Glutamatergic neuron (in vitro differentiated cells): ENCODE results near the gene TIMM10B. TPM values are rescaled to one million over a fixed set of nuclear protein-coding genes. Genes with fewer than 3 reads are reported as not detected.
"Not testable (repeated sequence)": the region's sequence is repeated elsewhere in the genome, so short reads cannot be mapped to it uniquely, and the experiment has no call there.

ENCODE experiments used
- DNase-seq: peaks from one replicate; pipeline ENCODE4 v3.0.0; 2022
- H3K27ac Mint-ChIP-seq: one replicate; pipeline ENCODE4 v1.8.0; 2020; ENCODE audit warnings: mild to moderate bottlenecking, mixed read lengths, inconsistent platforms; ENCODE audit not compliant: unreplicated experiment
- H3K27me3 Mint-ChIP-seq: one replicate; pipeline ENCODE4 v1.8.0; 2020; ENCODE audit warnings: mild to moderate bottlenecking, moderate library complexity, mixed read lengths, inconsistent platforms; ENCODE audit not compliant: unreplicated experiment
- H3K36me3 Mint-ChIP-seq: one replicate; pipeline ENCODE4 v1.8.0; 2020; ENCODE audit warnings: mild to moderate bottlenecking, mixed read lengths, inconsistent platforms; ENCODE audit not compliant: unreplicated experiment
- H3K4me1 Mint-ChIP-seq: one replicate; pipeline ENCODE4 v1.8.0; 2020; ENCODE audit warnings: mild to moderate bottlenecking, low read depth, mixed read lengths, inconsistent platforms; ENCODE audit not compliant: unreplicated experiment
- H3K4me3 Mint-ChIP-seq: one replicate; pipeline ENCODE4 v1.8.0; 2020; ENCODE audit warnings: mild to moderate bottlenecking, mixed read lengths, inconsistent platforms; ENCODE audit not compliant: unreplicated experiment
- H3K9me3 Mint-ChIP-seq: one replicate; pipeline ENCODE4 v1.8.0; 2020; ENCODE audit warnings: mild to moderate bottlenecking, moderate library complexity, mixed read lengths, inconsistent platforms; ENCODE audit not compliant: unreplicated experiment
- total RNA-seq: library from RNA; stranded (reverse); fragmentation: NEBNext Ultra II Directional; extraction: Animal tissue kit (Norgen Biotek cat#: 25700); gene quantifications from one replicate; pipeline ENCODE4 v1.2.1, GENCODE V29; 2021; ENCODE audit not compliant: unreplicated experiment
- TF ChIP-seq, protein P1 (sequence below): fragments of 200-600 bp; sonication (generic); IDR thresholded peaks from one replicate; pipeline ENCODE4 v1.5.0; 2021; ENCODE audit not compliant: partially characterized antibody, unreplicated experiment

Gene TIMM10B
- total RNA-seq, 1 donor from 2014 or later, result 35.9 TPM

DNA sequence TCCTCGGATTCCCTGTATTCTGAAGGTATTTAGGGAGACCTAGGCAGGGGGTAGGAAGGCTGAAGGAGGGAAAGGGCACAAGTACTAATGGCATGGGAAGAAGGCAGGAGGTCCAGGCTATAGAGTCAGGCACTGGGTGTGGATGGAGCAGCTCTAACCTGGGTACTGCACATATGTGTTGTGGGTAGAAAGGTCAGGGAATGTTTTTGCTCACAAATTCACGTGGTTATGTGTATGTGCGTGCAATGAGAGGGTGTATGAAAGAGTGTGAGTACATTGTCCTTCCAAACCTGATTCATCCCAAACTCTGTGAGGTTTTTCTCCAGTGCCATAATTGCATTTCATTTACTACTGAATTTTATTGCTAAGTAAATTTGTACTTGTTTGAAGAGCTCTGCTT lies 39.0 kb downstream of the TIMM10B start:
- Mint-ChIP-seq H3K4me1 (no peaks in the 10 kb centered on the region), H3K36me3 (no peaks in the 10 kb centered on the region), H3K27me3 (peaks cover 1% of the 10 kb centered on the region), H3K4me3 (no peak overlapping the region), H3K27ac (no peak overlapping the region), H3K9me3 (no peaks in the 10 kb centered on the region)
- TF ChIP-seq, protein P1, sequence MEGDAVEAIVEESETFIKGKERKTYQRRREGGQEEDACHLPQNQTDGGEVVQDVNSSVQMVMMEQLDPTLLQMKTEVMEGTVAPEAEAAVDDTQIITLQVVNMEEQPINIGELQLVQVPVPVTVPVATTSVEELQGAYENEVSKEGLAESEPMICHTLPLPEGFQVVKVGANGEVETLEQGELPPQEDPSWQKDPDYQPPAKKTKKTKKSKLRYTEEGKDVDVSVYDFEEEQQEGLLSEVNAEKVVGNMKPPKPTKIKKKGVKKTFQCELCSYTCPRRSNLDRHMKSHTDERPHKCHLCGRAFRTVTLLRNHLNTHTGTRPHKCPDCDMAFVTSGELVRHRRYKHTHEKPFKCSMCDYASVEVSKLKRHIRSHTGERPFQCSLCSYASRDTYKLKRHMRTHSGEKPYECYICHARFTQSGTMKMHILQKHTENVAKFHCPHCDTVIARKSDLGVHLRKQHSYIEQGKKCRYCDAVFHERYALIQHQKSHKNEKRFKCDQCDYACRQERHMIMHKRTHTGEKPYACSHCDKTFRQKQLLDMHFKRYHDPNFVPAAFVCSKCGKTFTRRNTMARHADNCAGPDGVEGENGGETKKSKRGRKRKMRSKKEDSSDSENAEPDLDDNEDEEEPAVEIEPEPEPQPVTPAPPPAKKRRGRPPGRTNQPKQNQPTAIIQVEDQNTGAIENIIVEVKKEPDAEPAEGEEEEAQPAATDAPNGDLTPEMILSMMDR, result no peak
- no peak for DNase-seq

DNA sequence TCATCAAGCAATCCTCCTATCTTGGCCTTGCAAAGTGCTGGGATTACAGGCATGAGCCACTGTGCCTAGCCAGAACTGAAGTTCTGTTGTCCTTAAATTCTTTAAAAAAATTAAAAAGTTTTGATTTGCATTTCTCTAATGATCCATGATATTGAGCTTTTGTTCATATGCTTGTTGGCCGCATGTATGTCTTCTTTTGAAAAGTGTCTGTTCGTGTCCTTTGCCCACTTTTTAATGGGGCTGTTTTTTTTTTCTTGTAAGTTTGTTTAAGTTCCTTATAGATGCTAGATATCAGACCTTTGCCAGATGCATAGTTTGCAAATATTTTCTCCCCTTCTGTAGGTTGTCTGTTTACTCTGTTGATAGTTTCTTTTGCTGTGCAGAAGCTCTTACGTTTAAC lies 40.6 kb downstream of the TIMM10B start:
- H3K27me3 Mint-ChIP-seq, H3K27ac Mint-ChIP-seq, H3K9me3 Mint-ChIP-seq: not testable (repeated sequence)

DNA sequence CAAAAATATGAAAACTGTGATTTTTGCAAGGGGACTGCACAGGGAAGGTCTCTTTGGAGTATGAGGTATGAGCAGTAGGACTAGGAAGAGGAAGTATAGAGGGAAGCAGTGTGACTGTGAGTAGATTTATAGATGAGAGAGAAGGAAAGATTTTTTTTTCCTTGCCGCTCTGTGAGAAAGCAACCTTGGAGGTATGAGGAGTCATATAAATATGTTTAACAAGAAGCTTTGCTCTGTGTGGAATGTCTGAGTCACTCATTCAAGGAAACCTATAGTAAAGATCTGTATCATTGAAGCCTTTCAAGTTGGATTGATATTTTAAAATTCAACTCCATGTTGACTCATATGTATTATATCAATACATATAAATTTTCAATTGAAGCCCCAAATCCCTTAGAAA lies 42.0 kb downstream of the TIMM10B start:
- H3K4me3 Mint-ChIP-seq, result no peak overlapping the region
- H3K36me3 Mint-ChIP-seq, result no peaks in the 10 kb centered on the region
- no peak overlapping the region for H3K27ac Mint-ChIP-seq
- H3K9me3 Mint-ChIP-seq, result no peaks in the 10 kb centered on the region
- no peak for DNase-seq
- TF ChIP-seq, protein P1, result no peak
- peaks cover 1% of the 10 kb centered on the region for H3K27me3 Mint-ChIP-seq
- H3K4me1 Mint-ChIP-seq, result peaks cover 15% of the 10 kb centered on the region

More for the DNA sequence above, 40.6 kb downstream of the TIMM10B start:
- H3K36me3 Mint-ChIP-seq, DNase-seq, H3K4me1 Mint-ChIP-seq, H3K4me3 Mint-ChIP-seq: not testable (repeated sequence)

DNA sequence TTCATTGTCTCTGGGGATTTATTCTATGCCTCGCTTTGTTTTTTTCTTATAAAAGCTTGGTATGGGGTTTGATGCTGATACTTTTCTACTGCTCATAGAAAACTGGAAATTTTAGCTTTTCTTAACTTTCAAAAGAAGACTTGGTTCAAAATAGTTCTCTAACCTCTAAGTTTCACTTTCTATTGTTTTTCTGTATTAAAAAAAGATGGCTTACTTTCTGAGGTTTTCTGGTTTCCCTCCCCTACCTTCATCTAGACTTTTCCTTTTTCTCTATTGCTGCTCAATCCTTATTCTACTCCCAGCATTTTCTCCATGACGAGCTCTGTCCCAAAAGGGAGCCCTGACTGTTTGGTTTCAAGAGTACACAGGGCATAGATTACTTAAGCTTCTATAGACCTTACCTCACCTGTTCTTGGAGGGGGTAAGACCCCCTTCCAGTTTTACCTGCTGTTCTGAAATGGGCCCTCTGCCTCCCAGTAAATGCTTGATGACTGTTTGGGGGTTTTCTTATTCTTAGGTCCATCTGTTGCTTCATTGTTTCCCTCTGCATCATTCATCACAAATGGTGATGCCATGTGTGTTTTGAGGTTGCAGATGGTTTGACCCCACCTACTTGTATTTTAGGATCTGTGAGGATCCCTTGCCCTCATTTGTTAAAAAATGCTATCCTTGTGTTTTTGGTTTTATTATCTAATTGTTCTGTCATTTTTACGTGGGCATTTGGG lies 45.3 kb downstream of the TIMM10B start:
- H3K36me3 Mint-ChIP-seq, result no peaks in the 10 kb centered on the region

DNA sequence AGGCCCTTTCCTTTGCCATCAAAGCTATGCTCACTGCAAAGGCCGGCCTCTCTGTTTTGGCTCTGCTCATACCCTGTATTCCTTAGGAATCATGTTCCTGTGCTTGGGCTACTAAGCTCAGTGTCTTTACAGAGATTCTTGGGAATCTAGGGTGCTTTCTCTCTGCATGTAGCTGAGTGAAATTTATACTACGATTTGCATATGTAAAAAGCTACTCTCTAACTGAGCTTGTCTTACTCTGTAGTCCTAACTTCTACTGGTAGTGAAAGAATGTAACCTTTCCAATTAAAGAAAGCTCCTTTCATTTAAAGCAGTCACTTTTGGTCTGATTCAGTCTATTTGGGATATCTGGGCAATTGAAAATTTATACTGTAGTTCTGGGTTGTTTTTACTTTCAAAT lies 48.0 kb downstream of the TIMM10B start:
- Mint-ChIP-seq H3K36me3 (no peaks in the 10 kb centered on the region), H3K27me3 (no peaks in the 10 kb centered on the region), H3K4me1 (peaks cover 15% of the 10 kb centered on the region), H3K4me3 (no peak overlapping the region), H3K27ac (no peak overlapping the region), H3K9me3 (no peaks in the 10 kb centered on the region)
- TF ChIP-seq, protein P1, result no peak
- DNase-seq, result no peak

More for the DNA sequence above, 45.3 kb downstream of the TIMM10B start:
- Mint-ChIP-seq H3K4me3 (no peak overlapping the region), H3K4me1 (peaks cover 15% of the 10 kb centered on the region), H3K27me3 (peaks cover 1% of the 10 kb centered on the region), H3K9me3 (no peaks in the 10 kb centered on the region), H3K27ac (no peak overlapping the region)
- DNase-seq, result no peak
- TF ChIP-seq, protein P1, result no peak
